IPS DF 6.9 (cell line): ENCODE measurements around the gene FOXE1.

Experiments used
- DNase-seq: peaks from one replicate; pipeline ENCODE4 v3.0.0-alpha.2; 2013; ENCODE audit warnings: low read depth, low spot score
- H3K27ac ChIP-seq: one replicate; pipeline ENCODE4 v1.5.1; 2013; ENCODE audit warnings: low read length, control low read depth
- H3K27me3 ChIP-seq: 2 replicates; pipeline ENCODE4 v1.6.1; 2013; ENCODE audit warnings: mild to moderate bottlenecking, low read length; ENCODE audit not compliant: control insufficient read depth, insufficient read depth
- H3K36me3 ChIP-seq: 2 replicates; pipeline ENCODE4 v1.6.1; 2013; ENCODE audit warnings: low read length; ENCODE audit not compliant: control insufficient read depth, insufficient read depth
- H3K4me1 ChIP-seq: 2 replicates; pipeline ENCODE4 v1.6.1; 2013; ENCODE audit warnings: low read length; ENCODE audit not compliant: control insufficient read depth, insufficient read depth
- H3K4me3 ChIP-seq: 2 replicates; pipeline ENCODE4 v1.5.1; 2013; ENCODE audit warnings: mild to moderate bottlenecking, low read length
- H3K9me3 ChIP-seq: 2 replicates; pipeline ENCODE4 v1.6.1; 2013; ENCODE audit warnings: low read length, inconsistent platforms; ENCODE audit not compliant: control insufficient read depth, insufficient read depth
- WGBS: extraction: QIAGEN DNeasy Blood & Tissue Kit; methylation state at CpG from one replicate; pipeline ENCODE4 v1.1.7; 2013; ENCODE audit warnings: mixed read lengths, missing lambda C conversion rate; ENCODE audit not compliant: insufficient read length, insufficient coverage; 5-methylcytosine and 5-hydroxymethylcytosine counted together

Gene FOXE1

DNA sequence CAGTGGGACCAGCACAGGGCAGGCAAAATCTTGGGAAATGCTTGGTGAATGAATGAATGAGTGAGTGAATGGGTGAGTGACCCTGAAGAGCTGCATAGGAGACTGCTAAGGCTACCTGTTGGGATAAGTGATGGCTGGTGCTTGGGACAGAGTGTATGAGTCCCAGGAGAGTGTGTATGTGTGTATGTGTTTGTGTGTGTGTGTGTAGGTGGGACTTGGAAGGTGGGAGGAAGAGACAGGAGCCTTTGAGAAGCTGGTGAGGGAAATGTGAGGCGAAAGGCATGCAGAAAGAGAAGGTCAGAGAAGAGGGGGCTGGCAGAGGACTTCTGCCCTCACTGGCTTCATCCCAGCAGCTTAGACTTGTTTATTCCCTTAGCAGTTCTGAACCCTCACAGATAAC lies 33.3 kb upstream of the FOXE1 start:
- Histone ChIP-seq H3K9me3 (no peaks in the 10 kb centered on the region), H3K36me3 (no peaks in the 10 kb centered on the region), H3K4me1 (no peaks in the 10 kb centered on the region), H3K4me3 (no peak overlapping the region), H3K27me3 (no peaks in the 10 kb centered on the region), H3K27ac (no peak overlapping the region)
- no CpG with 5 or more reads among the region's 1 CpG for WGBS
- no peak for DNase-seq

DNA sequence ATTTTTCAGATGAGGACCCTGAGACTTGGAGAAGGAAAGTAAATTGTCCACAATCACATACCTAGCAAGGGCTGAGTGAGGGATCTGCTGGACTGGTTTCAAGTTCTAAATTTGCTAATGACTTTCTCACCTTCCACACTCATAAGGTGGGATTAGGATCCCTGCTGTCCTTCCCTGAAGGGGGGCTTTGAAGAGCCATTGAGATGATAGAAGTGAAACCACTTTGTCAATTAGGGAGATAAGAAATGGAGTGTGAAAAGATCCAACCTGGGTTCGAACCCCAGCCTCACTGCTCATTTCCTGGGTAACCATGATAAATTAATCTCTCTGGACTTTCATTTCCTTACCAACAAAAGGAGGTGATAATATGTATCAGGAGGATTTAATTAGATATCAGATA lies 32.7 kb upstream of the FOXE1 start:
- H3K4me3 ChIP-seq: no peak overlapping the region
- no peak overlapping the region for H3K27ac ChIP-seq
- no peaks in the 10 kb centered on the region for H3K9me3 ChIP-seq
- H3K4me1 ChIP-seq: no peaks in the 10 kb centered on the region
- DNase-seq: no peak
- no peaks in the 10 kb centered on the region for H3K27me3 ChIP-seq
- no peaks in the 10 kb centered on the region for H3K36me3 ChIP-seq
- no CpG with 5 or more reads among the region's 1 CpG for WGBS

DNA sequence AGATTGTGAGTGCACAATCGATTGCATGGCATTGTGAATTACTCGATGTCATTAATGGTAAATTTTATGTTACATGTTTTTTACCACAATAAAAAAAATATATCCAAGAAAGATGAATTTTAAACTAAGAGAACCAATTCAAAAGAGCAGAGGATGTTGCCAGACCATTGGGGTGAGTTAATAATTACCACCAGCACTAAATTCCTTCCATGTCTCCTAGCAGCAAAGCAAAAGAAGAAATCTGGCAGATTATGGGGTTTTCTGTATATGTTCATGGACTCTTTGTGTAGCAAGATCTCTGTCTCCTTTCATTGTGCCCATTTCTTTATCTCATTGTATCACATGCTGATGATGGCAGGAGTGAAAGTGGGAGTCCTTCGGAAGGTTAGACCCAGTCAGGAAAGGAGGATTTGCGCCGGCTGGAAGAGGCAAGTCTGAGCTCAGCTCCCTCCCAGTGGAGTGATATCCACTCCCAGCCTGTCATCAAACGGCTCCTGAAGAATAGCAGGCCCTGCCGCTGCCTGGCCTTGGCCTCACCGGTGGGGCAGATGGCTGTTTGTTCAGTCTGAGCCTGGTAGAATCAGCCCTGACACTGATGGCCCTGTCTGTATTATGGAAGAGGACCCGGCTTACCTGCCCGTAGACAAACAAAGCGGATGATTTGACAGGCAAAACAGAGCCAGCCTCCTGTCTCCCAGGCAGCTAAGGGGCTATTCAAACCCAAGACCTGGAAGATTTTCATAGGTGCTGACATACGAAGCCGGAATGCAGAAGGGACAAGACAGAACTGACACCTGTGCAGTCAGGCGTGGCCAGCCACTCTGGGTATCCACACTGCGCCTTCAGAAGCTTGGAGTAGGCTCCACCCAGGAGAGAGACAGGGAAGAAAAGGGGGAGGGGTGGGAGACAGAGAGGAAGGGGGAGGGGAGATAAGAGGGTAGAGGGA lies 21.9 kb upstream of the FOXE1 start:
- no peaks in the 10 kb centered on the region for H3K36me3 ChIP-seq
- H3K27me3 ChIP-seq: no peaks in the 10 kb centered on the region
- H3K4me1 ChIP-seq: no peaks in the 10 kb centered on the region; the same call in 1 of the 2 replicates
- no peak overlapping the region for H3K27ac ChIP-seq
- H3K9me3 ChIP-seq: no peaks in the 10 kb centered on the region
- WGBS: no CpG with 5 or more reads among the region's 15 CpGs
- H3K4me3 ChIP-seq: no peak overlapping the region
- DNase-seq: no peak

DNA sequence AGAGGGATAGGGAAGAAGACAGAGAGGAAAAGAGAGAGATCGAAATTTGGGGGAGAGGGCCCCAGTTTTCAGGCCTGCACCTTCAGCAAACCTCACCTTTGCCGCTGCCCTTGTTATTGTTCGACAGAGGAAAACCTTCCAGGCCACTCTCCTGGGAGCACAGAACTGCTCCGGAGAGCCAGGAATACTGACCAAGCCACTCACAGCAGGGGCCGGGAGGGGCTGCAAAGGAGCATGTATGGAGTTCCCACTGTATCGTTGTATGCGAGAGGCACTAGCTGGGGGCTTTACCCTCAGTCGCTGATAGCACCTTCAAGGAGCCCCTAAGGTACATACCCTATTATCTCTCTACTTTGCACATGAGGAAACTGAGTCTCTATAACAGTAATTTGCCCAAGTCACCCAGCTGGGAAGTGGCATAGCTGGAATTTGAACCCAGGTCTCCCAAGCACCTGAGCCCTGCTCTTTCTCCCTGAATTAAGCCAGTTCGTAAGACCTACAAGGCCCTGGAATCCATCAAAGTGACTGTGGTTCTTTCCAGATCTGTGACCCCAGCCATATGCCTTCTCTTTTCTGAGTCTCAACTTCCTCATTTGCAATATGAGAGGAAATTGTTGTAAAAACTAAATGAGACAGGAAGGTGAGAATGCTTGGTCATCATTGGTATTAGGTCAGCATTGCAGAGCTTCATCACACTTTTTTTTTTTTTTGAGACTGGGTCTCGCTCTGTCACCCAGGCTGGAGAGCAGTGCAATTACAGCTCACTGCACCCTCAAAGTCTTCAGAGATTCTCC lies 21.0 kb upstream of the FOXE1 start:
- H3K27ac ChIP-seq: no peak overlapping the region
- H3K27me3 ChIP-seq: no peaks in the 10 kb centered on the region
- no peaks in the 10 kb centered on the region for H3K36me3 ChIP-seq
- no peaks in the 10 kb centered on the region for H3K9me3 ChIP-seq
- no peak overlapping the region for H3K4me3 ChIP-seq
- DNase-seq: no peak
- no peaks in the 10 kb centered on the region; the same call in 1 of the 2 replicates for H3K4me1 ChIP-seq
- WGBS: 100% methylated on average over 1 of the region's 10 CpGs

DNA sequence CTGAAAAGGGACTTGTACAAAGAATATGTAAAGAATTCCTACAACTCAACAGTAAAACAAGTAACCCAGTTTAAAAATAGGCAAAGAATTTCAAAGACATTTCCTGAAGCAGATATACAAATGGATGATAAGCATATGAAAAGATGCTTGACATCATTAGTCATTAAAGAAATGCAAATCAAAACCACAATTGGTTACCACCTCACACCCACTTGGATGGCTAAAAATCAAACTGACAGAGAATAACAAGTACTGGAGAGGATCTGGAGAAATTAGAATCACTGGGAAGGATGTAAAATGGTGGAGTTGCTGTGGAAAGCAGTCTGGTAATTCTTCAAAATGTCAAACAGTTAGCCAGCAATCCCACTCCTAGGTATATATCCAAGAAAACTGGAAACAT lies 12.5 kb upstream of the FOXE1 start:
- no peaks in the 10 kb centered on the region for H3K36me3 ChIP-seq
- no peaks in the 10 kb centered on the region for H3K4me1 ChIP-seq
- H3K27me3 ChIP-seq: no peaks in the 10 kb centered on the region; the same call in 1 of the 2 replicates
- no peak overlapping the region for H3K27ac ChIP-seq
- H3K4me3 ChIP-seq: no peak overlapping the region
- no peaks in the 10 kb centered on the region for H3K9me3 ChIP-seq
- DNase-seq: no peak

DNA sequence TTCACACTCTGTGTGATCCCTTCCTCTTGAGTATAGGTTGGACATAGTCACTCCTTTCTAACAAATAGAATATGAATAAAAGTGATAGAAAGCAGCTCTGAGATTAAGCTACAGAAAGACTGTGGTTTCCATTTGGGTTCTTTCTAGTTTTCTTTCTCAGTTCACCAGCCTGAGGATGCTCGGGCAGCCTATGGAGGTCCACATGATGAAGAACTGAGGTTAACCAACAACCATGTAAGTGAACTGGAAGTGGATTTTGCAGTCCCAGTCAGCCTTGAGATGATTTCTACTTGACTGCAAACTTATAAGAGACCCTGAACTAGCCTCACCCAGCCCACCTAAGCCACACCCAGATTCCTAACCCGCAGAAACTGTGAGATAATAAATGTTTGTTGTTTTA lies 10.1 kb upstream of the FOXE1 start:
- Histone ChIP-seq H3K4me3 (no peak overlapping the region), H3K4me1 (0 out of 2 replicates have a peak, but pooled peaks cover 1% of the 10 kb centered on the region), H3K9me3 (no peaks in the 10 kb centered on the region), H3K36me3 (no peaks in the 10 kb centered on the region), H3K27me3 (peaks cover 23% of the 10 kb centered on the region), H3K27ac (no peak overlapping the region)
- DNase-seq: no peak
- WGBS: no CpG with 5 or more reads among the region's 2 CpGs

DNA sequence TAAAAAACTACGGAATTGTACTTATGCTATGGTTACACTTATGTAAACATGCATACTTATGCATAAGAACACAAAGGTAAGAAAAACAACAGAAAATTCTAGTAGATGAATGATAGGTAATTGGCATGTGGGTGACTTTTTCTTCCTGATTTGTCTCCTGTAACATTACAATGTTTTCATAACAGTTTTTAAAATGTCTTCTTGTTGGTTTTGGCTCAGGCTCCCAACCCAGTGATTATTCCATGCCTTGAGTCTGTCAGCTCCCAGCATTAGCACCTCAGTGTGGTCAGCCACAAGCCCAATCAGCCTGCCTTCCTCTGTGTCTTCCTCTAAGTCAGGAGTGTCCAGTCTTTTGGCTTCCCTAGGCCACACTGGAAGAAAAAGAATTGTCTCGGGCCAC lies 7.9 kb upstream of the FOXE1 start:
- H3K9me3 ChIP-seq: no peaks in the 10 kb centered on the region
- no CpG with 5 or more reads among the region's 2 CpGs for WGBS
- H3K27ac ChIP-seq: no peak overlapping the region
- H3K4me1 ChIP-seq: 0 out of 2 replicates have a peak, but pooled peaks cover 1% of the 10 kb centered on the region
- no peak overlapping the region for H3K4me3 ChIP-seq
- no peak for DNase-seq
- H3K27me3 ChIP-seq: peaks cover 45% of the 10 kb centered on the region
- no peaks in the 10 kb centered on the region for H3K36me3 ChIP-seq

DNA sequence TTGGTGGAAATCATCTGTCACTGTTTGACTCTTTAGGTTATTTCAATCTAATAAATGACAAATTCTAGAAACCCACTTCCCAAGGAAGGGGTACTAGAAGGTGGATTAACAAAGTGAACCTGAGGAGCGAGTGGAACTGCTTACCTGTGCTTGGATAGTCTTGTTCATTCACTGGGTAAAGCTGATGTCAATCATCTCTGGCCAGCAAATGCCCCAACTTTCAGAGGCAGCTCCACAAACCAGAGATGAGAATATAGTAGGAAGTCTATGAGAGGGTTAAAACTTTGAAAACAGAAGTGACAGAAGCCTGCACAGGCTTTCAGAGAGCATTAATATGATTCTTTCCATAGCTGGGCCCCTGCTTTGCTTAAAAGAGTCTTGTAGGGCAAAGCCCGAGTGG lies 7.3 kb upstream of the FOXE1 start:
- peaks cover 51% of the 10 kb centered on the region for H3K27me3 ChIP-seq
- no CpG with 5 or more reads among the region's 2 CpGs for WGBS

DNA sequence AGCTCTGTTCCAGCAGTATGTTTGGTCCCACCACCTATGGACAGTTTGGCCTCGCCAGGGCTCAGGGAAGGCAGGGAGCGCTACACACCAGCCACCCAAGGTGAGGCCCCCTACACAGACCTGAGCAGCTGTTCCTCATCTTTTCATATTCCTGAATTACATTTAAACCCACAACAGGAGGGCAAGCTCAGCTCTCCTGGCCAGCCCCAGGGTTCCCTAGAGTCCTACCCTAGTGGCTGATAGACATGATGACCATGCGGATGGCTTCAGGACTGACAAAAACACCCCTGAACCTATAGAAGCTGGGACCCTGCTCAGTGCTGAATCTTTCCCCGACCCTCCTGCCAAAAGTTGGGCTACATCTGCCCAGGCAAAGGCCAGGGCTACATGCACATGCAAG lies 6.7 kb upstream of the FOXE1 start:
- 0 out of 2 replicates have a peak, but pooled peaks cover 1% of the 10 kb centered on the region for H3K4me1 ChIP-seq
- H3K9me3 ChIP-seq: no peaks in the 10 kb centered on the region
- H3K36me3 ChIP-seq: no peaks in the 10 kb centered on the region
- no peak overlapping the region for H3K27ac ChIP-seq
- H3K27me3 ChIP-seq: peaks cover 56% of the 10 kb centered on the region
- no CpG with 5 or more reads among the region's 4 CpGs for WGBS
- no peak overlapping the region for H3K4me3 ChIP-seq
- DNase-seq: no peak

More for the DNA sequence above, 7.3 kb upstream of the FOXE1 start:
- H3K4me1 ChIP-seq: 0 out of 2 replicates have a peak, but pooled peaks cover 1% of the 10 kb centered on the region
- no peak overlapping the region for H3K4me3 ChIP-seq
- H3K27ac ChIP-seq: no peak overlapping the region
- no peak for DNase-seq
- H3K36me3 ChIP-seq: no peaks in the 10 kb centered on the region
- H3K9me3 ChIP-seq: no peaks in the 10 kb centered on the region

DNA sequence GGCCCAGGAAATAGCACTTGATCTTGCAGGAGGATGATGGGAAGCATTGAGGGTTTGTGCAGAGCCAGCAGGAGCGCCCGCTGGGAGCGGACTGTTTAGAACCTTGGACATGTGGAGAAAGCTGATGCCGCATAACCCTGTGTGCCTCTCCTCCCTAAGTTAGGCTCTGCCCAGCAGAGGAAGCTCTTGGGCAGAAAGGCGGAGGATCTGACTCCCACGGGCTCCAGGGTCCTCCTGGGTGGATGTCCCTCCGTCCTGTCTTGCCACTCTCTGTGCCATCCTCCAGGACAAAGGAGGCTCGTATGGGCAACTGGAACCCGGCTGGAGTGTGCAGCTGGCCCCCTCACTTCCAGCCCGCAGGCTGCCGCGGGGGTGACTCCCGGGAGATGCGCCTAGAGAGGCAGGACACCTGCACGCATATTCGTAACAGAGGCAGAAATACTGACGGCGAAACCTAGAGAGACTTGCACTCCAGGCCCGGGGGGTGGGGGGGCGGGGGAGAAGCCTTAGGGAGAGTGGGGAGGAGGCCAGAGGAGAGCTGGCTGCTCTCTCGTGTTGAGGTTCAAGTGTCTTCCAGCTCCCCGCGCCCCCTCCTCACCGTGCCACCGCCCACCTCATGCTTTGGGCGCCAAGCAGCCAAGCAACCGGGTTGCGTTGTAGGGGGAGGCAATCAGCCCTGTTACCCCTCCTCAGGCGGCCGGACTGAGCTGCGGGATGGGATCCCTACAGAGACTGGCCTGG lies 5.4 kb upstream of the FOXE1 start:
- peaks cover 69% of the 10 kb centered on the region for H3K27me3 ChIP-seq
- no peaks in the 10 kb centered on the region for H3K9me3 ChIP-seq
- no peaks in the 10 kb centered on the region for H3K36me3 ChIP-seq
- H3K4me1 ChIP-seq: 0 out of 2 replicates have a peak, but pooled peaks cover 1% of the 10 kb centered on the region
- no CpG with 5 or more reads among the region's 31 CpGs for WGBS
- no peak overlapping the region for H3K4me3 ChIP-seq
- no peak for DNase-seq
- no peak overlapping the region for H3K27ac ChIP-seq
